Dermis microvascular lymphatic vessel endothelial cell (primary cell): Measurements from ENCODE around the gene TIMM10. TPM values are rescaled to one million over a fixed set of nuclear protein-coding genes. Genes with fewer than 3 reads are reported as not detected.

Experiments used
- DNase-seq, 2 donors: peaks; one replicate each; pipeline versions ENCODE4 v3.0.0 to v3.0.0-alpha.2; 2010; ENCODE audit warnings: low read depth in 2 of 2
- total RNA-seq: library from RNA; depleted of rRNA; stranded (reverse); fragments of >200 nt; gene quantifications from 2 replicates; pipeline ENCODE4 v1.2.1, GENCODE V29; 2014

TIMM10 gene
- total RNA-seq, 1 donor from 2014 or later = 64.1 TPM

GRCh38 chr11:57484141-57484710 lies 46.3 kb downstream of the TIMM10 start:
- DNase-seq = no peak

GRCh38 chr11:57483562-57483918 lies 47.0 kb downstream of the TIMM10 start:
- DNase-seq = no peak

- DNase-seq = peak in 1 of 2 donors; percentile 47
Measured at GRCh38 chr11:57482782-57483561, 47.6 kb downstream of the TIMM10 start.

- DNase-seq = no peak
Measured at GRCh38 chr11:57481915-57482781, 48.4 kb downstream of the TIMM10 start.

- DNase-seq = no peak
Measured at GRCh38 chr11:57481315-57481714, 49.2 kb downstream of the TIMM10 start.

GRCh38 chr11:57480409-57481137 lies 50.0 kb downstream of the TIMM10 start:
- peak in 1 of 2 donors; percentile 54 for DNase-seq

- DNase-seq = no peak
Measured at GRCh38 chr11:57479911-57480310, 50.6 kb downstream of the TIMM10 start.

- DNase-seq = no peak
Measured at GRCh38 chr11:57479021-57479663, 51.4 kb downstream of the TIMM10 start.

Other genes starting within 250 kb of the TIMM10 start
- gene TNKS1BP1, start 205.8 kb downstream of the TIMM10 start, total RNA-seq = 42.0 and 51.5 TPM in 2 replicates
- gene SSRP1, start 194.9 kb downstream of the TIMM10 start, total RNA-seq = 51.6 and 58.3 TPM in 2 replicates
- not detected in 2 replicates for gene P2RX3, start 192.4 kb downstream of the TIMM10 start, total RNA-seq
- not detected in 2 replicates for gene PRG3, start 149.6 kb downstream of the TIMM10 start, total RNA-seq
- gene PRG2, start 140.1 kb downstream of the TIMM10 start, total RNA-seq = under 0.01 TPM in 1 of 2 replicates, not detected in the other
- gene SLC43A3, start 103.6 kb downstream of the TIMM10 start, total RNA-seq = 24.4 and 35.3 TPM in 2 replicates
- 0.13 TPM in 1 of 2 replicates, not detected in the other for gene RTN4RL2, start 70.2 kb downstream of the TIMM10 start, total RNA-seq
- gene SLC43A1, start 15.1 kb downstream of the TIMM10 start, total RNA-seq = 11.0 and 19.0 TPM in 2 replicates
- not detected in 2 replicates for gene SMTNL1, start 6.8 kb upstream of the TIMM10 start, total RNA-seq
- 28.4 and 51.7 TPM in 2 replicates for gene UBE2L6, start 36.9 kb upstream of the TIMM10 start, total RNA-seq
- 0.51 TPM in 1 of 2 replicates, not detected in the other for gene SERPING1, start 66.9 kb upstream of the TIMM10 start, total RNA-seq
- gene YPEL4, start 119.2 kb upstream of the TIMM10 start, total RNA-seq = 0.13 TPM in 2 replicates
- 17.5 and 23.8 TPM in 2 replicates for gene CLP1, start 127.0 kb upstream of the TIMM10 start, total RNA-seq
- gene ZDHHC5, start 137.4 kb upstream of the TIMM10 start, total RNA-seq = 29.7 and 42.1 TPM in 2 replicates
- 8.2 and 11.5 TPM in 2 replicates for gene MED19, start 181.5 kb upstream of the TIMM10 start, total RNA-seq
- gene TMX2, start 181.8 kb upstream of the TIMM10 start, total RNA-seq = 42.1 and 55.6 TPM in 2 replicates
- 72.8 and 83.8 TPM in 2 replicates for gene SELENOH, start 210.7 kb upstream of the TIMM10 start, total RNA-seq
- gene BTBD18, start 221.1 kb upstream of the TIMM10 start, total RNA-seq = not detected in 2 replicates
- 206 and 251 TPM in 2 replicates for gene CTNND1, start 231.0 kb upstream of the TIMM10 start, total RNA-seq